ENCODE data around the gene A2ML1. TPM values are rescaled to one million over a fixed set of nuclear protein-coding genes. Genes with fewer than 3 reads are reported as not detected.

The A2ML1 gene
- total RNA-seq, 1 donor = not detected

DNA sequence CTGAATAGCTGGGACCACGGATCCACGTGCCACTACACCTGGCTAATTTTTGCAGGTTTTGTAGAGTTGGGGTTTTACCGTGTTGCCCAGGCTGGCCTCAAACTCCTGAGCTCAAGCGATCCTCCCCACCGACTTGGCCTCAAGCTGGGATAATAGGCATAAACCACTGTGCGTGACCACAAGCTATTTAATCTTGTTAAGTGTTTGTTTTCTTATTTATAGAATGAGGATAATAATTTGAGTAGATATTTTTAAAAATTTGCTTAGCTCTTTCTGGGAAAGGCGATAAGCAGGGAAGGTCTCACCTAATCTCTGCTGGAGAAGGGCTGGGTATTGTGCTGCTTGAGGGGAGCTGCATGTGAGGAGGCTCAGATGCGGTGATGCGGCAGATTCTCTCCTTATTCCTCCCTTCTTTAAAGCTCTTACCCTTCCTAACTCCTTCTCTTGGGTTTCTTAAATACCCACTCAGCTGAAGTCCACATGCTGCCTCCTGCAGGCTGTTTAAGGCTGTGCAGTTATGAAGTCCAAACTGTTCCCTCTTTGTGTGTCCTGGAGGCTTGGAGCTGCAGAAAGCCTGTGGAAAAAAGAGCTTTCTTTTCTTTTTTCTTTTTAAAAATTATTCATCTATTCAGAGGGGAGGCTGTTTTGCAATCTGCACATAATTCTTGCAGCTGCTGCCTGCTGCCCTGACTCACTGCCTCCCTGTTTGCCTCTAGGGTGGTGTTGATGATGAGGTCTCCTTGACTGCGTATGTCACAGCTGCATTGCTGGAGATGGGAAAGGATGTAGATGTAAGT, 37.9 kb downstream of the A2ML1 start:
- no peaks in the 10 kb centered on the region for H3K9me3 ChIP-seq (ENCODE audit: low read depth, low read length)
- no peak overlapping the region for H3K4me3 ChIP-seq (ENCODE audit: low read length)

DNA sequence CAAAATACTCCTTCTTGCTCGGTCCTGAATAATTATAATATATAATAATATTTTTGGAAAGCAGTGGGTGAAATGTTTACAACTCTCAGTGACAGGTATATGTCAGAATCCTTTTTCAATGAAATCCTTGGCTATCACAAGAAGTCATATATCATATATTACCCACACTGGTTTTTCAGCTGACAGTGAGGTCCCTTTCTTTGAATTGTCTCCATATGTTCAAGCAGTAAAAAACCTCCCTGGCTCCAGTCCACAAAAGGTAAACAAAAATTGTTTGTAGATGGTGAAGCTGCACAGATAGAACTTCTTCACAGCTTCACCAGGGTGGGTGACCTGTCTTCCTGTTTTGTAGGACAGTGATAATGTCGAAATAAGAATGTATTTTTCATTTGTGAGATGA, 44.0 kb downstream of the A2ML1 start:
- no peaks in the 10 kb centered on the region for H3K27me3 ChIP-seq (ENCODE audit: insufficient read depth, low read length)
- no peaks in the 10 kb centered on the region for H3K9me3 ChIP-seq (ENCODE audit: low read depth, low read length)
- H3K4me3 ChIP-seq (ENCODE audit: low read length) = no peak overlapping the region
- H3K4me1 ChIP-seq (ENCODE audit: insufficient read depth, low read length) = no peaks in the 10 kb centered on the region

More for the DNA sequence above, 37.9 kb downstream of the A2ML1 start:
- Histone ChIP-seq H3K4me1 (ENCODE audit: insufficient read depth, low read length) (no peaks in the 10 kb centered on the region), H3K27me3 (ENCODE audit: insufficient read depth, low read length) (no peaks in the 10 kb centered on the region)

DNA sequence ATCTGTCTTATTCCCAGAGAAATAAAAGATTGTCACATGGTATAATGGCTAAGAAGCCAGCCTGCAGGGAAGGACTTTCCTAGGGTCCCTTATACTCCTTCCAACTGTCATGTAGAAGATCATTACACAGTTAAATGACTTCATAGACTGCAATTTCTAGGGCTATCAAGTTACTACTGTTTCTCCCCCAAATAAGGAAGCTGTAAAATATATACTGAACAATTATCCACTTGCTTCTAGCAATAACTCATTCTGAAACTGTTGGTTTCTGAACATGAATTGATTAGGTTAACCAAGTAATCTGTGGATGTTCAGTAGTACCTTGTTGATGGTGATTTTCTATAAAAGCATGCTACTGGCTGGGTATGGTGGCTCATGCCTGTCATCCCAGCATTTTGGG, 44.6 kb downstream of the A2ML1 start:
- no peaks in the 10 kb centered on the region for H3K27me3 ChIP-seq (ENCODE audit: insufficient read depth, low read length)
- H3K4me3 ChIP-seq (ENCODE audit: low read length) = no peak overlapping the region
- no peaks in the 10 kb centered on the region for H3K9me3 ChIP-seq (ENCODE audit: low read depth, low read length)
- H3K4me1 ChIP-seq (ENCODE audit: insufficient read depth, low read length) = no peaks in the 10 kb centered on the region

DNA sequence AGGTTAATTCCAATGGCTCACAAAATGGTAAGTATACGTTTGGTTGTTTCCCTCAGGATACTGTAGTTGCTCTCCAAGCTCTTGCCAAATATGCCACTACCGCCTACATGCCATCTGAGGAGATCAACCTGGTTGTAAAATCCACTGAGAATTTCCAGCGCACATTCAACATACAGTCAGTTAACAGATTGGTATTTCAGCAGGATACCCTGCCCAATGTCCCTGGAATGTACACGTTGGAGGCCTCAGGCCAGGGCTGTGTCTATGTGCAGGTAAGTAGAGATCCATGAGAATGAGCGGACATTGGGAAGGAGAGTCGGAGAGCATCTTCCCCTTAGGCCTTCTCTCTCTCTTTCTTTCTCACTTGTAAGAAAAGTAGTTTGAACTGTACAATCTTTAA, 45.4 kb downstream of the A2ML1 start:
- H3K9me3 ChIP-seq (ENCODE audit: low read depth, low read length) = no peaks in the 10 kb centered on the region
- H3K4me1 ChIP-seq (ENCODE audit: insufficient read depth, low read length) = no peaks in the 10 kb centered on the region
- no peak overlapping the region for H3K4me3 ChIP-seq (ENCODE audit: low read length)
- no peaks in the 10 kb centered on the region for H3K27me3 ChIP-seq (ENCODE audit: insufficient read depth, low read length)

DNA sequence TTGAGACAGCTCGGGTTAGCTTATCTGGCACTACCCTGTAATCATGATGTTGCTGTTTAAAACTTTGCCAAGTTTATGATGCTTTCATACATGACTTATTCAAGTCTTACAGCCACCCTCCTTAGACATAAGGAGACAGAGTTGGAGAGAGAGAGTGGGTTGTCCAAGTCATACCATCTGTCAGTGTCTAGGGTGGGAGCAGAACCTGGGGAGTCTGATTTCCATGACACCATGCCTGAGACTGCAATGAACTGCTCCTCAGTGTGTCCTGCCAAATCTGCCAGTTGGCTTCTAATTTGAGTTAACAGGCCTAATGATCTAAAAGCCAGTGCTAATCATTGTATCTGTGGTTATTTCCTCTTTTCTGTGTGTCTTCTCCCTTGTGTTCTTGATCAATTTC, 48.2 kb downstream of the A2ML1 start:
- H3K27me3 ChIP-seq (ENCODE audit: insufficient read depth, low read length) = no peaks in the 10 kb centered on the region
- no peaks in the 10 kb centered on the region for H3K4me1 ChIP-seq (ENCODE audit: insufficient read depth, low read length)
- no peaks in the 10 kb centered on the region for H3K9me3 ChIP-seq (ENCODE audit: low read depth, low read length)
- H3K4me3 ChIP-seq (ENCODE audit: low read length) = no peak overlapping the region

DNA sequence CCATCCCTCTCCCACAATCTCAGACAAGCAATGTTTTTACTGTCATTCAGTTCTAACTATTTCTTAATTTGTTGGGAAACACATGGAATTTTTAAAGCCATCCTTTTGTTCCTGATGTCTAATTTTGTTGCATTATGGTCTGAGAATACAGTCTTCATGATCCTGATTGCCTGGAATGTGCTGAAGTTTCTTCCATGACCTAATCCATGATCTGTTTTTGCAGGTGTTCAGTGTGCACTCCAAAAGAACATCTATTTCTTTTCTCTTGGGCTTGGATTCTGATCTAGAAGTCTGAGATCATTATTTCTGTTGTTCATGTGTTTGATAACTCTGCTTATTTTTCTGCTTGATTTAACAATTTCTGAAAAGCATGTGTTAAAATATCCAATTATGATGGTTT, 48.6 kb downstream of the A2ML1 start:
- H3K4me3 ChIP-seq (ENCODE audit: low read length) = no peak overlapping the region
- no peaks in the 10 kb centered on the region for H3K4me1 ChIP-seq (ENCODE audit: insufficient read depth, low read length)
- H3K9me3 ChIP-seq (ENCODE audit: low read depth, low read length) = no peaks in the 10 kb centered on the region
- H3K27me3 ChIP-seq (ENCODE audit: insufficient read depth, low read length) = no peaks in the 10 kb centered on the region

DNA sequence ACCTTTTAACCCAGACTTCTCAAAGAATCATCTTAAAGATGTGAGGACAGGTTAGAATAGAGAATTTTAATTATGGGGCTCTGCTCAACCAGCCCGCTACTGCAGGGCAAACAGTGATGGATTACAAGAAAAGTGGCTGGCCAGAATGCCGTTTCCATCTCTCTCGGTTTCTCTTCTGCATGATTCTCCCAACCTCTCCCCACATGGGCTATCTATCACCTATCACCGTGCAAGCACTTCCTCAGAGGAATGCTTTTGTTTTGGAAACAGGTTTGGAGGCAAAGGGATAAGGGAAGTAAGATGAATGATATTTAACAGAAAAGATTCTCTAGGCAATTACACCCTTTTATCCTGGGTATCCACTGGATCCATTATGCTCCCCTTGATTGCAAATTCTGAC, 54.5 kb downstream of the A2ML1 start:
- H3K4me3 ChIP-seq (ENCODE audit: low read length) = no peak overlapping the region
- no peaks in the 10 kb centered on the region for H3K4me1 ChIP-seq (ENCODE audit: insufficient read depth, low read length)
- no peaks in the 10 kb centered on the region for H3K27me3 ChIP-seq (ENCODE audit: insufficient read depth, low read length)
- H3K9me3 ChIP-seq (ENCODE audit: low read depth, low read length) = no peaks in the 10 kb centered on the region

DNA sequence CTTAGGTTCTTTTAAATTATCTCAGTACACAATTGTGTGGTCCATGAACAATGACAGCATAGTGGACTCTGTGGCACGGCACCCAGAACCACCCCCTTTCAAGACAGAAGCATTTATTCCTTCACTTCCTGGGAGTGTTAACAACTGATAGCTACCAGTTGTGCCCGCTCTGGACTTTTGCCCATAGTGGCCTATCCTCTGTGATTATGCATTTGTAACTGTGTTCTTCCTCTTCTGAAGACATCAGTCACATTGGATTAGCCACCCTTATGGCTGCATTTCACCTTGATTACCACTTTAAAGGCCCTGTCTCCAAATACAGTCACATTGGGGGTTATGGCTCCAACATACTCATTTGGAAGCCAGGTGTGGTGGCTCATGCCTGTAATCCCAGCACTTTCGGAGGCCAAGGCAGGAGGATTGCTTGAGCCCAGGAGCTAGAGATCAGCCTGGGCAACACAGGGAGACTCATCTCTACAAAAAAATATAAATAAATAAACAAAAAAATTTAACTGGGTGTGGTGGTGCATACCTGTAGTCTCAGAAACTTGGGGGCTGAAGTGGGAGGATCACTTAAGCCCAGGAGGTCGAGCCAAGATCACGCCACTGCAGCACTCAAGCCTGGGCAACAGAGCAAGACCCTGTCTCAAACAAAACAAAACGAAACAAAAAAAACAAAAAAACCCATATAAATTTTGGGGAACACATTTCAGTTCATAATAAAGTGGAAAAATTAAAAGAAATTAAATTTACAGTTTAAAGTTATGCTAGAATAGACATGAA, 64.3 kb downstream of the A2ML1 start:
- H3K9me3 ChIP-seq (ENCODE audit: low read depth, low read length) = no peaks in the 10 kb centered on the region
- H3K27me3 ChIP-seq (ENCODE audit: insufficient read depth, low read length) = no peaks in the 10 kb centered on the region
- no peak overlapping the region for H3K4me3 ChIP-seq (ENCODE audit: low read length)
- peaks cover 5% of the 10 kb centered on the region for H3K4me1 ChIP-seq (ENCODE audit: insufficient read depth, low read length)

DNA sequence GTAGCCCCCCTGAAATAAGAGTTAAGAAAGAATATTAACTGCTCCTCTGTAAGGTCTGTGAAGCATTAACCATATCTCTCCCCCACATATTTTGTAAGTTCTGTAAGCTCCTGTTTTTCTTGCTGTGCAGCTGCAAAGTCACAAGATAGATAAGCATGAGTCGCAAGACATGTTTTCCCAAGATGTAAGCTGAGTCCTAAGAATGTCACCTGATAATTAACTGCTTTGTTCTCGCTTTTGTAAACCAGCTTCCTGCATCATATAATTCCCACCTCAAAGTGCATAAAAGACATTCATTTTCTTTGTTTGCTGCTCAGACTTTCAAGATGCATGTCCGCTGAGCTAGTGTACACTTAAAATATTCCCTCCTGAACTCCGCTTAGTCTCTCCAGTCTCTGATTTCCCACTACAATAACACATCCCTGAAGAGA, 64.9 kb downstream of the A2ML1 start:
- Histone ChIP-seq H3K4me3 (ENCODE audit: low read length) (no peak overlapping the region), H3K4me1 (ENCODE audit: insufficient read depth, low read length) (peaks cover 5% of the 10 kb centered on the region), H3K9me3 (ENCODE audit: low read depth, low read length) (no peaks in the 10 kb centered on the region)

DNA sequence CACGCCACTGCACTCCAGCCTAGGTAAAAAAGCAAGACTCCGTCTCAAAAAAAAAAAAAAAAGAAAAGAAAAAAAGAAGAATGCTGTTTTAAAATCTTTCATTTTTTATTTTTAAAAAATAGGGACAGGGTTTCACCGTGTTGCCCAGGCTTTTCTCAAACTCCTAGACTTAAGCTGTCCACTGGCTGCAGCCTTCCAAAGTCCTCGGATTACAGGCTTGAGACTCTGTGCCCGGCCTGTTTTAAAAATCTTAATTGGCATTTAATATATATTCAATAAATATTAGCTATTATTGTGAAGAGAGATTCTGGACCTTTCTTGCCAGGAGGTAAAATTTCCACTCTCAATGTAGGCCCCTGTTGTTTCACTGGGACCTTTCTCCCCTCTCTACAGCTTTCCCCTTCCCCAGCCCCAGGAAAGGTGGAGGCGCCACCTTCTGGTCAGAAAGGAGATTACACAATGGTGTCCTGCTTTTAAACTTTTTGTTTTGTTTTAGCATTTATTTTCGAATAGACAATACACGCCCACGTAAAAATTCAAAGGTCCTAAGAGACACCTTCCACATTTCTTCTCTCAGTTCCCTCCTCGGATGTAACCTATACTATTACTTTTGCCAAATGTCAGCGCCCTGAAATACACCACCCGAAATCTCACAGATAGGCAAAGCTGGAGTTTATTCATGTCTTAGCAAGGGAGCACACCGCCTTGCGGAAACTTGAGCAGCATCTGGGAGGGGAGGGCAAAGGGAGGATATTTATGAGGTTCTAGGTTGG, 68.1 kb downstream of the A2ML1 start:
- no peaks in the 10 kb centered on the region for H3K27me3 ChIP-seq (ENCODE audit: insufficient read depth, low read length)
- H3K9me3 ChIP-seq (ENCODE audit: low read depth, low read length) = no peaks in the 10 kb centered on the region
- H3K4me1 ChIP-seq (ENCODE audit: insufficient read depth, low read length) = peaks cover 5% of the 10 kb centered on the region
- H3K4me3 ChIP-seq (ENCODE audit: low read length) = peak overlapping the region; percentile 46

More for the DNA sequence above, 64.9 kb downstream of the A2ML1 start:
- no peaks in the 10 kb centered on the region for H3K27me3 ChIP-seq (ENCODE audit: insufficient read depth, low read length)

DNA sequence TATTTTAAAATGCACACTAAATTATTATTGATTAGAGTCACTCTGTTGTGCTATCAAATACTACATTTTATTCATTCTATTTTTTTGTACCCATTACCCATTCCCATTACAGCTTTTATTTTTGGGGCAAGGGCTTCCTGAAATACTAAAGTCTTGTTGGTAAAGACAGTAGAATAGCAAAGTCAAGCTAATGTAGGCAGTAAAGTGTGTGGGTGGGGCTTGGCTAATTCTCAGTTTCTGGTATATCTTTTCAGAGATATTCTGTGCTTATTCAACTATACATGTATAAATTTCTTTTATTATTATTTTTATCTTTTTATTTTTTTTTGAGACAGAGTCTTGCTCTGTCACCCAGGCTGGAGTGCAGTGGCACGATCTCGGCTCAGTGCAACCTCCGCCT, 69.6 kb downstream of the A2ML1 start:
- no peaks in the 10 kb centered on the region for H3K27me3 ChIP-seq (ENCODE audit: insufficient read depth, low read length)
- no peak overlapping the region for H3K4me3 ChIP-seq (ENCODE audit: low read length)
- H3K4me1 ChIP-seq (ENCODE audit: insufficient read depth, low read length) = peaks cover 5% of the 10 kb centered on the region
- H3K9me3 ChIP-seq (ENCODE audit: low read depth, low read length) = no peaks in the 10 kb centered on the region

DNA sequence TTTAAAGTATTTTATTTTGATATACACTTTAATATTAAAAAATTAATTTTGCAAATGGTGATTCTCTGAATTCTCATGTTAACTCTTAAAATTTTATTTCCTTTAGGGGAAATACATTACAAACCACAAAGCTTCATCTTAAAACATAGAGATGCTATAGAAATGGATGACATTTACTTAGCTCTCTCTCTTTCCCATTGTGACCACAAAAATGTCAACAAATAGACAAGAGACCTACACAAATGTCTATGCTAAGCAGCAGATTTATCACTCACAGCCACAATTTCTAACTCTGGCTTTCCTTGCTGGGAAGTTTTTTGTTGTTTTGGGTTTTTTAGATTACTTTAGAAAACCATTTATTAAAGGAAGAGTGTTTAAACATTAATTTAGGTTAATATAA, 72.0 kb downstream of the A2ML1 start:
- Histone ChIP-seq H3K4me1 (ENCODE audit: insufficient read depth, low read length) (peaks cover 5% of the 10 kb centered on the region), H3K9me3 (ENCODE audit: low read depth, low read length) (no peaks in the 10 kb centered on the region), H3K27me3 (ENCODE audit: insufficient read depth, low read length) (no peaks in the 10 kb centered on the region), H3K4me3 (ENCODE audit: low read length) (no peak overlapping the region)

DNA sequence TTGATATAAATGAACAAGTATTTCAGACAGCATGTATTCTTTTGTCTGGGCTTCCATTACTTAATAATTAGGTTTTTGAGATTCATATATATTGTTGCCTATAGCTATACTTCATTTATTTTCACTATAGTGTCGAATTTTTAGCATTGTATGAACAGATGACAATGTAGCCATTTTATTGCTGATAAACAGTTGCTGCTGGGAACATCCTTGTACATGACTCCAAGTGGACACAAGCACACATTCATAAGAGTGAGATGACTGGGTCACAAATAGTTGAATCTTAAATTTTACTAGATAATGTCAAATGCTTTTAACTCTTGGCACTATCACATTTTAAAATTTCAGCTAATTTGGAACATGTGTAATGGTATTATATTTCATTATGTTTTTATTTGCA, 72.6 kb downstream of the A2ML1 start:
- Histone ChIP-seq H3K4me3 (ENCODE audit: low read length) (no peak overlapping the region), H3K4me1 (ENCODE audit: insufficient read depth, low read length) (peaks cover 5% of the 10 kb centered on the region), H3K9me3 (ENCODE audit: low read depth, low read length) (no peaks in the 10 kb centered on the region), H3K27me3 (ENCODE audit: insufficient read depth, low read length) (no peaks in the 10 kb centered on the region)

DNA sequence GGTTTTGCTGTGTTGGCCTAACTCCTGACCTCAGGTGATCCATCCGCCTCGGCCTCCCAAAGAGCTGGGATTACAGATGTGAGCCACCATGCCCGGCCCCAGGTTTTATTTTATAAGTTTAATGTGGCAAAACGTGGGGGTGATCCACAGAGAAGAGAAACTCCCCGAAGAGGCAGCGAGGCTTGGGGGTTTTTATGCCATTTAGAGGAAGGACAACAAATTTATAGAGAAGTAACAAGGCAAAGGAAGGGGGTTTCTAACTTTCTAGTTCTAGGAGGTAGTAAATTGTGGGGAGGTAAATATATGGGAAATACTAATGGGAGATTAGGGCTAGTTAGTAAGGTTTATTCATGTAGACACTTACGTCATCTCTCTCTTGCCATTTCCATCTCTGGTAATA, 74.7 kb downstream of the A2ML1 start:
- Histone ChIP-seq H3K27me3 (ENCODE audit: insufficient read depth, low read length) (no peaks in the 10 kb centered on the region), H3K9me3 (ENCODE audit: low read depth, low read length) (no peaks in the 10 kb centered on the region), H3K4me3 (ENCODE audit: low read length) (no peak overlapping the region)

DNA sequence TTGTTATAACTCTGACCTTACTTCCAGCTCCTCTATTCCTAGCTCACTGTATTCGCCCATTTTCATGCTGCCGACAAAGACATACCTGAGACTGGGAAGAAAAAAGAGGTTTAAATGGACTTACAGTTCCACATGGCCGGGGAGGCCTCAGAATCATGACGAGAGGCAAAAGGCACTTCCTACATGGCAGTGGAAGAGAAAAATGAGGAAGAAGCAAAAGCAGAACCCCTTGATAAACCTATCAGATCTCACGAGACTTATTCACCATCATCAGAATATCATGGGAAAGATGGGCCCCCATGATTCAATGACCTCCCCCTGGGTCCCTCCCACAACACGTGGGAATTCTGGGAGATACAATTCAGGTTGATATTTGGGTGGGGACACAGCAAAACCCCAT, 77.4 kb downstream of the A2ML1 start:
- no peak overlapping the region for H3K4me3 ChIP-seq (ENCODE audit: low read length)

More for the DNA sequence above, 74.7 kb downstream of the A2ML1 start:
- no peaks in the 10 kb centered on the region for H3K4me1 ChIP-seq (ENCODE audit: insufficient read depth, low read length)

More for the DNA sequence above, 77.4 kb downstream of the A2ML1 start:
- no peaks in the 10 kb centered on the region for H3K27me3 ChIP-seq (ENCODE audit: insufficient read depth, low read length)
- H3K4me1 ChIP-seq (ENCODE audit: insufficient read depth, low read length) = peaks cover 12% of the 10 kb centered on the region
- no peaks in the 10 kb centered on the region for H3K9me3 ChIP-seq (ENCODE audit: low read depth, low read length)

All from mononuclear cell (primary cell).